ENCODE measurements around the gene GOSR2.
A peak's percentile ranks its signal among the peaks of the same experiment; 100 is the strongest.

The GOSR2 gene

DNA sequence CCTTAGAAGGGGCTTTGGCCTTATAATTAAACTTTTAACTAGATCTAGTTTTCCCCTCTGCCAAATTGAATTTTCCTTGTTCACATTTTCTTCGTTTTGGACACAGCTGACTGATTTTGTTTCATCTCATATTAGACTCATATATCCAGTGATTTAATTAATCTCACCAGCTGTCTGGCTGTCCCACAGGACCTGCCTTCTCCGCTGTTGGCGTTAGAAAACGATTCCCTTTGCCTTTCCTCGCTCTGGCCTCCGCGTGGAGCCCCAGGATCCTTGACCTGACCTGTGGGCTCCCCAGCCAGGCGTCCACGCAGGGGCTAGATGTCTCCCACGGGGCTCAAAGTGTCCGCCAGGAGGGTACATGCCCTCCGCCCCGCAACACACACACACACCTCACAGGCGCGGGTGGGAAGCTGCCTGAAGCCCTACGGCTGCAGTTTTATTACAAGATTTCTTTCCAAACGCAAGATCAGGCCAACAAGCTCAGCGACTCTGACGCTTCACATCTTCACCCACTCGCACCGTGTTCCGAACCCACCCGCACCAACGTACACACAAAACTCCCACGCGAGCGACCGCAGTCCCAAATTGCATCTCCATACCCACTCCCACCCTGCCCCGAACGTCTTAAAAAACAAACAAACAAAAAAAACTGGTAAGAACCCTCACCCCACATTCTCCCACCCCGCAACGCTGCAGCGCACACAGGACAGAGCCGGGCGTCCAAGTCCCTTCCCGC, 55.0 kb downstream of the GOSR2 start:
- no peak for DNase-seq (ENCODE audit: low read depth)

DNA sequence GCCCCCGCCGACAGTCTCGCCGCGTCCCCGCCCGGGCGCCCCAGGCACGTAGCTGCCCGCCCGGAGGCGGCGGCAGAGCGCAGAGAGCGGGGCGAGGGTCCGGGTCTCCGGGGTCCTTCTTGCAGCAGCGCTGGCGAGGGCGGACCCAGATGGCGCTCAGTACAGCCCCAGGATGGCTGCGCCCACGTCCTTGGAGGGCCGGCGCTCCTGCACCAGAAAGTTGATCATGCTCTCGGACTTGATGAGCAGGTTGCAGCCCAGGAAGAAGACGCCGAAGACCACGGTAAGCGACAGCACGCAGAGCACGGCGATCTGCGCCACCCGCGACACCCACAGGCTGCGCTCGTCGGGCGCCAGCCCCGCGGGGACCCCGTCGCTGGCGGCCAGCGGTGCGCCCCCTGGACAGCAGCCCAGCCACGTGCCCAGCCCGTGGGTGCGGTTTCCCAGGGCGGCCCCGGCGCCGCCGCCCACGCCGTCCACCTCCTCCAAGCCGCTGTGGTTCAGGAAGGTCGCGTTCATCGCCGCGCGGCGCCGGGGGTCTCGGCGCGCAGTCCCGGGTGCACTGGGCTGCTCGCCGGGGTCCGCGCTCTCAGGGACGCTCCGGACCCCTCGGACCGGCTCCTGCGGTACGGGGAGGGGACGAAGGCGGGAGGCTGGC, 55.7 kb downstream of the GOSR2 start:
- TF ChIP-seq, protein P1, sequence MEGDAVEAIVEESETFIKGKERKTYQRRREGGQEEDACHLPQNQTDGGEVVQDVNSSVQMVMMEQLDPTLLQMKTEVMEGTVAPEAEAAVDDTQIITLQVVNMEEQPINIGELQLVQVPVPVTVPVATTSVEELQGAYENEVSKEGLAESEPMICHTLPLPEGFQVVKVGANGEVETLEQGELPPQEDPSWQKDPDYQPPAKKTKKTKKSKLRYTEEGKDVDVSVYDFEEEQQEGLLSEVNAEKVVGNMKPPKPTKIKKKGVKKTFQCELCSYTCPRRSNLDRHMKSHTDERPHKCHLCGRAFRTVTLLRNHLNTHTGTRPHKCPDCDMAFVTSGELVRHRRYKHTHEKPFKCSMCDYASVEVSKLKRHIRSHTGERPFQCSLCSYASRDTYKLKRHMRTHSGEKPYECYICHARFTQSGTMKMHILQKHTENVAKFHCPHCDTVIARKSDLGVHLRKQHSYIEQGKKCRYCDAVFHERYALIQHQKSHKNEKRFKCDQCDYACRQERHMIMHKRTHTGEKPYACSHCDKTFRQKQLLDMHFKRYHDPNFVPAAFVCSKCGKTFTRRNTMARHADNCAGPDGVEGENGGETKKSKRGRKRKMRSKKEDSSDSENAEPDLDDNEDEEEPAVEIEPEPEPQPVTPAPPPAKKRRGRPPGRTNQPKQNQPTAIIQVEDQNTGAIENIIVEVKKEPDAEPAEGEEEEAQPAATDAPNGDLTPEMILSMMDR (IDR thresholded peaks at IDR 0.05; ENCODE audit: low read depth, low read length, missing control alignments): no peak
- no peak for DNase-seq (ENCODE audit: low read depth)
- peak overlapping the region; percentile 46 for H3K4me3 ChIP-seq (ENCODE audit: low read depth, low read length)

More for the DNA sequence above, 55.0 kb downstream of the GOSR2 start:
- TF ChIP-seq, protein P1 (IDR thresholded peaks at IDR 0.05; ENCODE audit: low read depth, low read length, missing control alignments): no peak
- H3K4me3 ChIP-seq (ENCODE audit: low read depth, low read length): no peak overlapping the region

DNA sequence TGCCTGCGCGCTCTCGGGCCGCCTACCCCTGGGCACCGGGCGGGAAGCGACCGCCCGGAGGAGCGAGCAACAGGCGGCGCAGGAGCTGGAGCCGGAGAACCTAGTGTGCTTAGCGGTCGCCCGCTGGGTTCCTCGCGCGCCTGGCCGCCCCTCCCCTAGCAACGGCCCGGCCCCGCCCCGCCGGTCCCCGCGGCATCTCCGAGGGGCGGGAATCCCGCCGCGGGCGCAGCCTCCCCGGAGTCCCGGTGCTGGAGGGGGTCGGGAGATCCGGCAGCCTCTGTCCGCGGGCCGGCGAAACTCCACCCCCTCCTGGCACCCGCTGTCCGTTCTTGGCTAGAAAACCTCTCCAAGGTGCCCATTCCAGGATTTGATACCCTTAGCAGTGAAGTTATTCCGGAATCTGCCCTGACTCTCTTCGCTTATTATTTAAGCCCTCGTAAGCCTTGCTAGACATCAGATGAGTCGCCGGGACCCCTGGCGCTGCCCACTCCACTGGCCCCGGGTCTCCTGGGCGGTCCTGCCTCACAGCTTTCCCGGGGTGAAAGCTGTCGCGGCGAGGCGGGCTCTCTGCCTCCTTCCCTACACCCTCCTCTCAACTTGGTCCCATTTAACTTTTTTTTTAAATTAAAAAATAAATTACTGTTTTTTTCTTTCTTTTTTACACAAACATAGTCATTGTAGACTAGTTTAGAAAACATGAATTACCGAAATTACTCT, 56.3 kb downstream of the GOSR2 start, which contains the start of gene RPRML:
Gene RPRML (minus strand): TSS at position 107 of the 717 bp plus-strand sequence. CDS start 246 bp downstream, outside the sequence.
- TF ChIP-seq, protein P1 (IDR thresholded peaks at IDR 0.05; ENCODE audit: low read depth, low read length, missing control alignments): no peak
- H3K4me3 ChIP-seq (ENCODE audit: low read depth, low read length): peak within 1 kb of the TSS; percentile 46
- DNase-seq (ENCODE audit: low read depth): no peak

DNA sequence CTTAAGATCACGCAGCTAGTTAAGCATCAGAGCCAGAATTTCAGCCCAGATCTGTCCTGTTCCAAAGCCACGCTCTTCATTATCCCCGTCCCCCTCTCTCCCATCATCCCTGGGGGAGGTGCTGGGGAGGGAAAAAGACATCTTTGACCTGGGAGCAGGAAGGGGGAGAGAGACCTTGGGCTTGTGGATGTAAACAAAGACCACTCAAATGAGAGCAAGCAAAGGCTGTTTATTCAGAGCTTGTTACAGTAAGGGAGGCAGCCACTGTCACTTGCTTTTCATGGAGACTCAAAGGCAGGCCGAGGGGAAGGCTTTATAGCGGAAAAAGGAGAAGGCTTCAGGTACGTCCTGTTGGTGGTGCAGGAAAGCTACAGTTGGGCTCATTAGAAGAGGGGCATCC, 59.6 kb downstream of the GOSR2 start:
- TF ChIP-seq, protein P1 (IDR thresholded peaks at IDR 0.05; ENCODE audit: low read depth, low read length, missing control alignments): no peak
- DNase-seq (ENCODE audit: low read depth): no peak
- no peak overlapping the region for H3K4me3 ChIP-seq (ENCODE audit: low read depth, low read length)

DNA sequence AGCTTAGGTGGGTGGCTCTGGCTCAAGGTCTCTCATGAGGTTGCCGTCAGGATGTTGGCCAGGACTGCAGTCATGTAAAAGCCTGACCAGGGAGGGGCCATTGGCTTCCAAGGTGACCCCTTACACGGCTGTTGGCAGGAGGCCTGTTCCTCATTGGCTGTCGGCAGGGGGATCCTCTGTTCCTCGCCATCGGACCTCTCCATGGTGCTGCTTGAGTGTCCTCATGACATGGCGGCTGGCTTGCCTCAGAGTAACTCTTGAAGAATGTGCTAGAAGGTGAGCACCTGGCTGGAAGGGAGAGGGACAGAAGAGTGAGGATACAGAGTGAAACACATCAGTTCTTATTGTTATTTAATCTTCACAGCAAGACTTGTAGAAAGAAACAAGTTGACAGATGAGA, 60.8 kb downstream of the GOSR2 start:
- H3K4me3 ChIP-seq (ENCODE audit: low read depth, low read length): no peak overlapping the region
- TF ChIP-seq, protein P1 (IDR thresholded peaks at IDR 0.05; ENCODE audit: low read depth, low read length, missing control alignments): no peak
- DNase-seq (ENCODE audit: low read depth): no peak

DNA sequence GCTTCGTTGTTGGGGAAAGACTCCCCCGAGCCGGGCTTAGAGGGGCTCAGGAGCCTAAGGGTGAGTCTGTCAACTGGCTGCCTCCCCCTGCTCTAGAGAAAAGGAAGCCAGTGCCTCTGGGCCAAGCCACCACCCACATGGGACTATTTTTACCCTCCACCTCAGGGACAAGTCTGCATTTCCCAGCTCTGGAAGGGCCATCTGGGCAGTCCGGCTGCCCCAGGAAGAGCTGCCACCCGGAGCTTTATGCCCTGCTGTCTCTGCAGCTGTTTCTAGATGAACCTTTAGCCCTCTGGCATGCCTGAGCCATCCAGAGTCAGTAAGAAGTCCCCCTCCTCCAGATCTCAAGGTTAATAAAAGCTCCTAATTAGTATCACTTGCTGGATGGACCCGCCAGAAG, 61.4 kb downstream of the GOSR2 start:
- H3K4me3 ChIP-seq (ENCODE audit: low read depth, low read length): no peak overlapping the region
- DNase-seq (ENCODE audit: low read depth): no peak
- TF ChIP-seq, protein P1 (IDR thresholded peaks at IDR 0.05; ENCODE audit: low read depth, low read length, missing control alignments): no peak
